Testis (tissue), 2 donors: ENCODE measurements around the gene NPAS3.

Experiments
- CTCF ChIP-seq, 3 experiments: fragments of 450-650 bp in 2 of 3; fragments of 200-600 bp in 1 of 3; sonication (generic) in 1 of 3; IDR thresholded peaks; one replicate each; pipeline ENCODE4 v1.5.1; 2016 to 2019; ENCODE audit warnings: antibody characterized with exemption in 3 of 3, mild to moderate bottlenecking in 2 of 3, moderate library complexity in 1 of 3
- POLR2A ChIP-seq: fragments of 450-650 bp; IDR thresholded peaks from one replicate; pipeline ENCODE4 v1.6.1; 2017; ENCODE audit warnings: antibody characterized with exemption, mild to moderate bottlenecking, moderate library complexity

GRCh38 chr14:33777681-33778080, 839.0 kb downstream of the NPAS3 start:
- no peak for TF ChIP-seq CTCF (IDR thresholded peaks at IDR 0.05)
- TF ChIP-seq POLR2A, result no peak
